ENCODE measurements around the gene PNKP.

Gene PNKP

GRCh38 chr19:49847731-49848696, 19.4 kb downstream of the PNKP start:
- DNase-seq (ENCODE audit: low spot score) = peak; percentile 65

GRCh38 chr19:49846408-49846807, 21.0 kb downstream of the PNKP start:
- no peak for DNase-seq (ENCODE audit: low spot score)

- DNase-seq (ENCODE audit: low spot score) = no peak
Observed at GRCh38 chr19:49845414-49845813, 22.0 kb downstream of the PNKP start.

- DNase-seq (ENCODE audit: low spot score) = no peak
Observed at GRCh38 chr19:49844138-49845095, 23.0 kb downstream of the PNKP start.

- DNase-seq (ENCODE audit: low spot score) = no peak
Observed at GRCh38 chr19:49843265-49843664, 24.1 kb downstream of the PNKP start.

GRCh38 chr19:49840736-49841249, 26.6 kb downstream of the PNKP start:
- no peak for DNase-seq (ENCODE audit: low spot score)

GRCh38 chr19:49840321-49840720, 27.1 kb downstream of the PNKP start:
- no peak for DNase-seq (ENCODE audit: low spot score)

GRCh38 chr19:49839713-49840112, 27.7 kb downstream of the PNKP start:
- no peak for DNase-seq (ENCODE audit: low spot score)

GRCh38 chr19:49838885-49839588, 28.3 kb downstream of the PNKP start:
- DNase-seq (ENCODE audit: low spot score) = no peak

GRCh38 chr19:49837425-49837824, 30.0 kb downstream of the PNKP start:
- DNase-seq (ENCODE audit: low spot score) = no peak

- DNase-seq (ENCODE audit: low spot score) = no peak
Observed at GRCh38 chr19:49837009-49837310, 30.4 kb downstream of the PNKP start.

- no peak for DNase-seq (ENCODE audit: low spot score)
Observed at GRCh38 chr19:49836176-49837008, 31.0 kb downstream of the PNKP start.

GRCh38 chr19:49835562-49835961, 31.8 kb downstream of the PNKP start:
- DNase-seq (ENCODE audit: low spot score) = no peak

GRCh38 chr19:49833599-49833998, 33.8 kb downstream of the PNKP start:
- no peak for DNase-seq (ENCODE audit: low spot score)

- no peak for DNase-seq (ENCODE audit: low spot score)
Observed at GRCh38 chr19:49832556-49832955, 34.8 kb downstream of the PNKP start.

- no peak for DNase-seq (ENCODE audit: low spot score)
Observed at GRCh38 chr19:49831592-49831991, 35.8 kb downstream of the PNKP start.

- DNase-seq (ENCODE audit: low spot score) = no peak
Observed at GRCh38 chr19:49830766-49831165, 36.6 kb downstream of the PNKP start.

GRCh38 chr19:49829721-49830120, 37.7 kb downstream of the PNKP start:
- no peak for DNase-seq (ENCODE audit: low spot score)

- no peak for DNase-seq (ENCODE audit: low spot score)
Observed at GRCh38 chr19:49829200-49829599, 38.2 kb downstream of the PNKP start.

- DNase-seq (ENCODE audit: low spot score) = no peak
Observed at GRCh38 chr19:49827034-49827433, 40.3 kb downstream of the PNKP start.

GRCh38 chr19:49824662-49825061, 42.7 kb downstream of the PNKP start:
- no peak for DNase-seq (ENCODE audit: low spot score)

Data from CD4-positive, alpha-beta T cell treated with Interleukin-2 at 100 ng/mL for 4 hours (primary cell).